ENCODE measurements around the gene ANXA5.

Gene ANXA5

GRCh38 chr4:121709766-121710405 is 13.1 kb upstream of the ANXA5 start:
- no peak overlapping the region for H3K4me3 ChIP-seq (replicated peaks; ENCODE audit: low read depth, low read length)

GRCh38 chr4:121707344-121707743 is 10.6 kb upstream of the ANXA5 start:
- Histone ChIP-seq H3K27me3 (replicated peaks; ENCODE audit: control insufficient read depth, insufficient read depth, low read length) (no peaks in the 10 kb centered on the region), H3K4me3 (replicated peaks; ENCODE audit: low read depth, low read length) (no peak overlapping the region), H3K36me3 (ENCODE audit: control insufficient read depth, insufficient read depth, low read length) (no peaks in the 10 kb centered on the region)
- DNase-seq (ENCODE audit: extremely low read depth, insufficient read length) = no peak
- TF ChIP-seq CTCF (IDR thresholded peaks at IDR 0.05; ENCODE audit: insufficient read depth, low read length, poor library complexity, severe bottlenecking) = no peak

More at GRCh38 chr4:121709766-121710405, 13.1 kb upstream of the ANXA5 start:
- TF ChIP-seq CTCF (IDR thresholded peaks at IDR 0.05; ENCODE audit: insufficient read depth, low read length, poor library complexity, severe bottlenecking) = no peak
- no peaks in the 10 kb centered on the region for H3K27me3 ChIP-seq (replicated peaks; ENCODE audit: control insufficient read depth, insufficient read depth, low read length)
- no peaks in the 10 kb centered on the region for H3K36me3 ChIP-seq (ENCODE audit: control insufficient read depth, insufficient read depth, low read length)
- no peak for DNase-seq (ENCODE audit: extremely low read depth, insufficient read length)

GRCh38 chr4:121706595-121707021 is 9.8 kb upstream of the ANXA5 start:
- no peak for TF ChIP-seq CTCF (IDR thresholded peaks at IDR 0.05; ENCODE audit: insufficient read depth, low read length, poor library complexity, severe bottlenecking)
- Histone ChIP-seq H3K36me3 (ENCODE audit: control insufficient read depth, insufficient read depth, low read length) (no peaks in the 10 kb centered on the region), H3K27me3 (replicated peaks; ENCODE audit: control insufficient read depth, insufficient read depth, low read length) (no peaks in the 10 kb centered on the region; the same call in 1 of the 2 replicates), H3K4me3 (replicated peaks; ENCODE audit: low read depth, low read length) (no peak overlapping the region)
- no peak for DNase-seq (ENCODE audit: extremely low read depth, insufficient read length)

- H3K36me3 ChIP-seq (ENCODE audit: control insufficient read depth, insufficient read depth, low read length) = no peaks in the 10 kb centered on the region
- DNase-seq (ENCODE audit: extremely low read depth, insufficient read length) = no peak
- no peak for TF ChIP-seq CTCF (IDR thresholded peaks at IDR 0.05; ENCODE audit: insufficient read depth, low read length, poor library complexity, severe bottlenecking)
- no peak overlapping the region for H3K4me3 ChIP-seq (replicated peaks; ENCODE audit: low read depth, low read length)
- H3K27me3 ChIP-seq (replicated peaks; ENCODE audit: control insufficient read depth, insufficient read depth, low read length) = no peaks in the 10 kb centered on the region; the same call in 1 of the 2 replicates
Observed at GRCh38 chr4:121705521-121705920, 8.7 kb upstream of the ANXA5 start.

GRCh38 chr4:121702136-121702535 is 5.4 kb upstream of the ANXA5 start:
- no peak overlapping the region for H3K4me3 ChIP-seq (replicated peaks; ENCODE audit: low read depth, low read length)
- no peaks in the 10 kb centered on the region for H3K36me3 ChIP-seq (ENCODE audit: control insufficient read depth, insufficient read depth, low read length)
- H3K27me3 ChIP-seq (replicated peaks; ENCODE audit: control insufficient read depth, insufficient read depth, low read length) = no peaks in the 10 kb centered on the region; the same call in 1 of the 2 replicates
- no peak for DNase-seq (ENCODE audit: extremely low read depth, insufficient read length)
- TF ChIP-seq CTCF (IDR thresholded peaks at IDR 0.05; ENCODE audit: insufficient read depth, low read length, poor library complexity, severe bottlenecking) = no peak

Measured in GM06990 (cell line).